ENCODE data around the gene MCF2L2. TPM values are rescaled to one million over a fixed set of nuclear protein-coding genes. Genes with fewer than 3 reads are reported as not detected.

The MCF2L2 gene
- total and polyA plus RNA-seq, 2 experiments from 2014 or later = 6.7 to 14.6 TPM

DNA sequence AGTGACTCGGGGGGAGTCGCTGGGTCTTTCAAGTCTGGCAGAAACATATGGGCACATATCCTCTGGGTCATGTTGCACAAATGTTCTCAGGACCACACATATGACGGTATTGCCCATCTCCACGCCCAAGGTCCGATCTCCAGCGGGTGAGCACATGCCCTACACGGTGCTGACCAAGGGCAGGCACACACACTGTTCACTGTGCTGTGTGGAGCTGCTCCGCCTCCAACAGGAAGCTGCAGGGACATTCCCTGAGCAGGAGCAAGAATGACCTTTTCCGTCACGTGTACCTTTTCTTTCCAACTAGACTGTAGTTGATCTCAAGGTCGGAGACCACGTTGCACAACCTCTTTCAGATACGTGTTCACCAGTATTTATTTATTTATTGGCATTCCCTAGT is 217.1 kb downstream of the MCF2L2 start:
- no peak for TF ChIP-seq CREB1 (CRISPR knock-in tag; IDR thresholded peaks at IDR 0.05; ENCODE audit: low read depth)
- TF ChIP-seq, protein P1, sequence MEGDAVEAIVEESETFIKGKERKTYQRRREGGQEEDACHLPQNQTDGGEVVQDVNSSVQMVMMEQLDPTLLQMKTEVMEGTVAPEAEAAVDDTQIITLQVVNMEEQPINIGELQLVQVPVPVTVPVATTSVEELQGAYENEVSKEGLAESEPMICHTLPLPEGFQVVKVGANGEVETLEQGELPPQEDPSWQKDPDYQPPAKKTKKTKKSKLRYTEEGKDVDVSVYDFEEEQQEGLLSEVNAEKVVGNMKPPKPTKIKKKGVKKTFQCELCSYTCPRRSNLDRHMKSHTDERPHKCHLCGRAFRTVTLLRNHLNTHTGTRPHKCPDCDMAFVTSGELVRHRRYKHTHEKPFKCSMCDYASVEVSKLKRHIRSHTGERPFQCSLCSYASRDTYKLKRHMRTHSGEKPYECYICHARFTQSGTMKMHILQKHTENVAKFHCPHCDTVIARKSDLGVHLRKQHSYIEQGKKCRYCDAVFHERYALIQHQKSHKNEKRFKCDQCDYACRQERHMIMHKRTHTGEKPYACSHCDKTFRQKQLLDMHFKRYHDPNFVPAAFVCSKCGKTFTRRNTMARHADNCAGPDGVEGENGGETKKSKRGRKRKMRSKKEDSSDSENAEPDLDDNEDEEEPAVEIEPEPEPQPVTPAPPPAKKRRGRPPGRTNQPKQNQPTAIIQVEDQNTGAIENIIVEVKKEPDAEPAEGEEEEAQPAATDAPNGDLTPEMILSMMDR (conservative IDR thresholded peaks at IDR 0.05; ENCODE audit: low read depth in 2 of 2) = 0 out of 4 replicates have a peak, but pooled peaks of 1 of the 2 experiments have one; percentile 6
- Histone ChIP-seq H3K27me3 (ENCODE audit: insufficient read depth) (no peaks in the 10 kb centered on the region), H3K9me2 (ENCODE audit: insufficient read depth) (no peaks in the 10 kb centered on the region), H3F3A (replicated peaks; ENCODE audit: low read depth) (no peaks in the 10 kb centered on the region), H4K20me1 (replicated peaks; ENCODE audit: insufficient read depth) (no peaks in the 10 kb centered on the region), H2AFZ (no peak overlapping the region), H3K4me3 (no peak overlapping the region), H3K36me3 (ENCODE audit: insufficient read depth) (no peaks in the 10 kb centered on the region), H3K4me1 (ENCODE audit: insufficient read depth) (no peaks in the 10 kb centered on the region; the same call in 1 of the 2 replicates), H3K79me2 (replicated peaks; ENCODE audit: insufficient read depth) (no peaks in the 10 kb centered on the region), H3K4me2 (no peak overlapping the region), H3K27ac (ENCODE audit: low read depth) (no peak overlapping the region)
- no peak for DNase-seq (ENCODE audit: low spot score)
- H3K4me3 Mint-ChIP-seq = no peak overlapping the region
- peaks cover 12% of the 10 kb centered on the region; the same call in 2 of the 3 replicates for H3K9me3 Mint-ChIP-seq
- peaks cover 4% of the 10 kb centered on the region for H3K27me3 Mint-ChIP-seq (ENCODE audit: insufficient read depth, low read depth, poor library complexity)
- peak; percentile 49; the same call in 2 of the 3 replicates for ATAC-seq
- H3K4me1 Mint-ChIP-seq = peaks cover 7% of the 10 kb centered on the region
- no peak overlapping the region for H3K27ac Mint-ChIP-seq
- H3K36me3 Mint-ChIP-seq (ENCODE audit: low read depth) = no peaks in the 10 kb centered on the region

- H3K9me2 ChIP-seq (ENCODE audit: insufficient read depth) = no peaks in the 10 kb centered on the region
- H3K36me3 ChIP-seq (ENCODE audit: insufficient read depth) = no peaks in the 10 kb centered on the region
- H3K27ac Mint-ChIP-seq = no peak overlapping the region
- H3K79me2 ChIP-seq (replicated peaks; ENCODE audit: insufficient read depth) = no peaks in the 10 kb centered on the region
- H3K36me3 Mint-ChIP-seq (ENCODE audit: low read depth) = no peaks in the 10 kb centered on the region
- no peak overlapping the region for H3K27ac ChIP-seq (ENCODE audit: low read depth)
- no peaks in the 10 kb centered on the region for H3K27me3 ChIP-seq (ENCODE audit: insufficient read depth)
- no peak overlapping the region for H3K4me2 ChIP-seq
- ATAC-seq (no peak), DNase-seq (ENCODE audit: low spot score) (no peak)
- no peak overlapping the region for H3K4me3 Mint-ChIP-seq
- H3K27me3 Mint-ChIP-seq (ENCODE audit: insufficient read depth, low read depth, poor library complexity) = peaks cover 4% of the 10 kb centered on the region
- peaks cover 12% of the 10 kb centered on the region; the same call in 2 of the 3 replicates for H3K9me3 Mint-ChIP-seq
- H3F3A ChIP-seq (replicated peaks; ENCODE audit: low read depth) = no peaks in the 10 kb centered on the region
- no peak overlapping the region for H2AFZ ChIP-seq
- no peak overlapping the region for H3K4me3 ChIP-seq
- H3K4me1 Mint-ChIP-seq = peaks cover 8% of the 10 kb centered on the region
- no peaks in the 10 kb centered on the region; the same call in 1 of the 2 replicates for H3K4me1 ChIP-seq (ENCODE audit: insufficient read depth)
- H4K20me1 ChIP-seq (replicated peaks; ENCODE audit: insufficient read depth) = no peaks in the 10 kb centered on the region
- TF ChIP-seq ZNF462 (CRISPR knock-in tag; IDR thresholded peaks at IDR 0.05) = no peak
- no peak for TF ChIP-seq ETS1 (IDR thresholded peaks at IDR 0.05)
- TF ChIP-seq POLR2AphosphoS5 (IDR thresholded peaks at IDR 0.05; ENCODE audit: low read depth) = no peak
- no peak for TF ChIP-seq STAT1 (IDR thresholded peaks at IDR 0.05; ENCODE audit: unreplicated experiment)
- TF ChIP-seq EZH2 (IDR thresholded peaks at IDR 0.05; ENCODE audit: low read depth, unreplicated experiment) = no peak
- no peak for TF ChIP-seq ZNF331 (CRISPR knock-in tag; IDR thresholded peaks at IDR 0.05; ENCODE audit: low read depth)
- TF ChIP-seq, protein P1 (conservative IDR thresholded peaks at IDR 0.05; ENCODE audit: low read depth in 2 of 2) = no peak
- TF ChIP-seq JUNB (IDR thresholded peaks at IDR 0.05; ENCODE audit: unreplicated experiment) = no peak
- no peak for TF ChIP-seq NANOG (IDR thresholded peaks at IDR 0.05; ENCODE audit: borderline replicate concordance)
- no peak for TF ChIP-seq CREB1 (CRISPR knock-in tag; IDR thresholded peaks at IDR 0.05; ENCODE audit: low read depth)
These were observed 217.5 kb downstream of the MCF2L2 start for GRCh38 chr3:183210862-183211341.

All from GM23338 (cell line).